HepG2 (cell line): Measurements from ENCODE around the gene PRSS36. TPM values are rescaled to one million over a fixed set of nuclear protein-coding genes. Genes with fewer than 3 reads are reported as not detected.

Source experiments
- ELF3 ChIP-seq: IDR thresholded peaks from 2 replicates; pipeline ENCODE4 v1.6.1; 2016; ENCODE audit warnings: missing genetic modification reagents, missing compliant biosample characterization
- FOXJ3 ChIP-seq: sonication (generic); formaldehyde crosslinking; IDR thresholded peaks from 2 replicates; pipeline ENCODE4 v1.4.0; 2020; ENCODE audit warnings: missing genetic modification reagents, mild to moderate bottlenecking, borderline replicate concordance
- GZF1 ChIP-seq: sonication (generic); formaldehyde crosslinking; IDR thresholded peaks from 2 replicates; pipeline ENCODE4 v1.5.1; 2020; ENCODE audit warnings: mild to moderate bottlenecking, missing genetic modification reagents
- HDAC6 ChIP-seq: fragments of 200-600 bp; sonication (generic); IDR thresholded peaks from 2 replicates; pipeline ENCODE4 v1.7.0; 2017; ENCODE audit warnings: mild to moderate bottlenecking, antibody characterized with exemption, low read length, low read depth
- JUND ChIP-seq: sonication (generic); formaldehyde crosslinking; IDR thresholded peaks from 2 replicates; pipeline ENCODE4 v1.8.0; 2022; ENCODE audit warnings: mild to moderate bottlenecking, missing genetic modification reagents
- KDM5B ChIP-seq: sonication (generic); formaldehyde crosslinking; IDR thresholded peaks from 2 replicates; pipeline ENCODE4 v1.4.0; 2020; ENCODE audit warnings: missing genetic modification reagents, mild to moderate bottlenecking, borderline replicate concordance
- KLF11 ChIP-seq: IDR thresholded peaks from 2 replicates; pipeline ENCODE4 v1.6.1; 2016; ENCODE audit warnings: missing compliant biosample characterization
- KLF15 ChIP-seq: sonication (generic); formaldehyde crosslinking; IDR thresholded peaks from 2 replicates; pipeline ENCODE4 v1.8.1; 2023; ENCODE audit warnings: borderline replicate concordance, mild to moderate bottlenecking, inconsistent platforms, missing genetic modification reagents, mixed read lengths
- NR2F6 ChIP-seq, 2 experiments: IDR thresholded peaks; 2 replicates each; pipeline ENCODE4 v1.6.1; 2016; ENCODE audit warnings: antibody characterized with exemption in 1 of 2, mild to moderate bottlenecking in 1 of 2
- SMAD1 ChIP-seq: sonication (generic); formaldehyde crosslinking; IDR thresholded peaks from 2 replicates; pipeline ENCODE4 v1.4.0; 2020; ENCODE audit warnings: missing genetic modification reagents, low read depth, mild to moderate bottlenecking, borderline replicate concordance
- SMYD3 ChIP-seq: sonication (generic); formaldehyde crosslinking; IDR thresholded peaks from 2 replicates; pipeline ENCODE4 v1.8.1; 2023; ENCODE audit warnings: mild to moderate bottlenecking, missing genetic modification reagents
- SRSF4 ChIP-seq: fragments of 200-400 bp; formaldehyde crosslinking; IDR thresholded peaks from one replicate; pipeline ENCODE4 v1.6.1; 2018; ENCODE audit warnings: mild to moderate bottlenecking, low read depth, low read length, moderate library complexity; ENCODE audit not compliant: poor library complexity, severe bottlenecking
- TGIF2 ChIP-seq: IDR thresholded peaks from 2 replicates; pipeline ENCODE4 v1.6.1; 2016; ENCODE audit warnings: control low read depth, missing compliant biosample characterization
- ZBTB8A ChIP-seq: sonication (generic); formaldehyde crosslinking; IDR thresholded peaks from 2 replicates; pipeline ENCODE4 v1.4.0; 2020; ENCODE audit warnings: mild to moderate bottlenecking, low read depth, missing genetic modification reagents, borderline replicate concordance
- ZFP41 ChIP-seq: sonication (generic); formaldehyde crosslinking; IDR thresholded peaks from 2 replicates; pipeline ENCODE4 v1.4.0; 2020; ENCODE audit warnings: mild to moderate bottlenecking, missing genetic modification reagents, borderline replicate concordance
- ZMYM4 ChIP-seq: sonication (generic); formaldehyde crosslinking; IDR thresholded peaks from 2 replicates; pipeline ENCODE4 v1.8.1; 2023; ENCODE audit warnings: mild to moderate bottlenecking, missing genetic modification reagents
- ZNF205 ChIP-seq: IDR thresholded peaks from 2 replicates; pipeline ENCODE4 v1.6.1; 2018; ENCODE audit warnings: missing biosample characterization, missing genetic modification reagents
- ZNF251 ChIP-seq: sonication (generic); formaldehyde crosslinking; IDR thresholded peaks from 2 replicates; pipeline ENCODE4 v1.9.0; 2021; ENCODE audit warnings: mild to moderate bottlenecking, missing genetic modification reagents
- ZNF264 ChIP-seq: sonication (generic); formaldehyde crosslinking; IDR thresholded peaks from 2 replicates; pipeline ENCODE4 v1.4.0; 2020; ENCODE audit warnings: missing genetic modification reagents
- ZNF333 ChIP-seq: sonication (generic); formaldehyde crosslinking; IDR thresholded peaks from 2 replicates; pipeline ENCODE4 v1.4.0; 2020; ENCODE audit warnings: mild to moderate bottlenecking, missing genetic modification reagents, borderline replicate concordance
- ZNF724P ChIP-seq: sonication (generic); formaldehyde crosslinking; IDR thresholded peaks from 2 replicates; pipeline ENCODE4 v1.8.0; 2022; ENCODE audit warnings: missing genetic modification reagents, borderline replicate concordance
- ZNF746 ChIP-seq: sonication (generic); formaldehyde crosslinking; IDR thresholded peaks from 2 replicates; pipeline ENCODE4 v1.8.0; 2022; ENCODE audit warnings: mild to moderate bottlenecking, missing genetic modification reagents
- polyA plus RNA-seq, 8 experiments: library from polyadenylated mRNA; depleted of rRNA in 3 of 8; stranded (reverse) in 7 of 8; unstranded in 1 of 8; fragments of >200 nt; fragmentation: Illumina TruSeq in 4 of 8; extraction: Trizol in 4 of 8; gene quantifications; 2 replicates each; pipeline versions ENCODE4 v1.2.1 to v1.2.3, GENCODE V29; 2011 to 2016; ENCODE audit warnings: low read depth in 4 of 8, missing spikeins in 1 of 8, mixed read lengths in 1 of 8; ENCODE audit not compliant: insufficient read depth in 1 of 8
- total RNA-seq, 5 experiments: library from RNA; depleted of rRNA; stranded (reverse); fragments of >200 nt; fragmentation: Illumina TruSeq; extraction: Trizol; gene quantifications; 2 replicates each; pipeline ENCODE4 v1.2.3, GENCODE V29; 2016; ENCODE audit warnings: low read depth in 1 of 5
- TF ChIP-seq, protein P1 (sequence below): sonication (generic); formaldehyde crosslinking; IDR thresholded peaks from 2 replicates; pipeline ENCODE4 v1.8.1; 2023; ENCODE audit warnings: missing genetic modification reagents, mild to moderate bottlenecking, borderline replicate concordance
- TF ChIP-seq, protein P2 (sequence below): sonication (generic); formaldehyde crosslinking; IDR thresholded peaks from 2 replicates; pipeline ENCODE4 v1.4.0; 2020; ENCODE audit warnings: mild to moderate bottlenecking, missing genetic modification reagents
- TF ChIP-seq, protein P3 (sequence below): sonication (generic); formaldehyde crosslinking; IDR thresholded peaks from 2 replicates; pipeline ENCODE4 v1.8.0; 2022; ENCODE audit warnings: low read depth, missing genetic modification reagents

The PRSS36 gene
- total and polyA plus RNA-seq, 2 of the 13 experiments (the other 11 are each of a cell fraction or from before 2014, with no cell fraction given): 1.5 to 2.1 TPM

DNA sequence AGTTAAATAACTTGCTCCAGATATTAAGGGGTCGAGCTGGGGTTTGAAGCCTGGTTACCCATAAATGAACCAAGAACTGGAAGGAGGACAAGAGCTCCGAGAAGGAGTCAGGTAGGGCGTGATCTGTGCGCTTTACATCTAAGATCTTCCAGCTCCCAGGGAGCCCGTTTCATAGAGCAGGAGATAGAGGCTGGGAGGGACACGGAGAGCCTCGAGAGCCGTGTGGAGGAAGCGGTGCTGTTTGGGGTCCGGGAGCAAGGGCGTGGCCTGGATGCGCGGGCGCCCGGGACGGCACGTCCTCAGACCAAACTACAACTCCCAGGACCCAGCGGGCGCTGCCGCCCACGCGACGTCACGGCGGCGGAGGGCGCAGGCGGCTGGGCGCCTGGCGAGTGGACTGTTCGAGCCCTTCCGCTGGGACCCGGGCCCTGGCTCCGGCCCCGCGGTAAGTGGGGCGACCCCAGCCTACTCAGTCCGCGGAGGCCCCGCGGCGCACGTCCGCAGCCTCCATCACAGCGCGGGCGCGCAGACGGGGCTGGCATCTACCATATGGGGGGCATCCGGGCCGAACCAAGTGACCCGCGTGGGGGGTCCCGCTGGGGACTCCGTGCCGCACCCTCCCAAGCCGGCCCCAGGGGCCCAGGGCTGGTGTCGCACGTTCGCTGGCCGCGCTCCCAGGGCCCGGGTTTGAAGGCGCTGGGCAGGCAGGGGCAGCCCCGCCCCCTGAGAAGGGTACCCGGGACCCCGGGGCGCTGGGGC is 41.7 kb downstream of the PRSS36 start, which contains the start of gene BCKDK (continued):
- peak; percentile 60; the same call in 1 of the 2 replicates for TF ChIP-seq ZNF333
- peak; percentile 25; the same call in 1 of the 2 replicates for TF ChIP-seq ZNF724P (CRISPR knock-in tag)
- TF ChIP-seq FOXJ3 (CRISPR knock-in tag): no peak
- peak; percentile 48; the same call in 1 of the 2 replicates for TF ChIP-seq SMAD1 (CRISPR knock-in tag)
- TF ChIP-seq ZNF746 (CRISPR knock-in tag): peak; percentile 51
- TF ChIP-seq ZNF264: no peak; the same call in 1 of the 2 replicates
- TF ChIP-seq SMYD3 (CRISPR knock-in tag): 0 out of 2 replicates have a peak, but pooled peaks have one; percentile 16
- TF ChIP-seq NR2F6 (IDR thresholded peaks at IDR 0.05): no peak
- peak; percentile 53; the same call in 1 of the 2 replicates for TF ChIP-seq NR2F6 (CRISPR knock-in tag; IDR thresholded peaks at IDR 0.05)
- TF ChIP-seq ELF3 (CRISPR knock-in tag): peak; percentile 80
- peak; percentile 27; the same call in 1 of the 2 replicates for TF ChIP-seq ZNF205 (CRISPR knock-in tag)
- TF ChIP-seq GZF1 (CRISPR knock-in tag): no peak
- peak; percentile 31; the same call in 1 of the 2 replicates for TF ChIP-seq TGIF2 (CRISPR knock-in tag)
- no peak for TF ChIP-seq SRSF4
- TF ChIP-seq JUND (CRISPR knock-in tag): 0 out of 2 replicates have a peak, but pooled peaks have one; percentile 35
- TF ChIP-seq, protein P1, sequence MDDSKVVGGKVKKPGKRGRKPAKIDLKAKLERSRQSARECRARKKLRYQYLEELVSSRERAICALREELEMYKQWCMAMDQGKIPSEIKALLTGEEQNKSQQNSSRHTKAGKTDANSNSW (CRISPR knock-in tag): no peak
- TF ChIP-seq, protein P2, sequence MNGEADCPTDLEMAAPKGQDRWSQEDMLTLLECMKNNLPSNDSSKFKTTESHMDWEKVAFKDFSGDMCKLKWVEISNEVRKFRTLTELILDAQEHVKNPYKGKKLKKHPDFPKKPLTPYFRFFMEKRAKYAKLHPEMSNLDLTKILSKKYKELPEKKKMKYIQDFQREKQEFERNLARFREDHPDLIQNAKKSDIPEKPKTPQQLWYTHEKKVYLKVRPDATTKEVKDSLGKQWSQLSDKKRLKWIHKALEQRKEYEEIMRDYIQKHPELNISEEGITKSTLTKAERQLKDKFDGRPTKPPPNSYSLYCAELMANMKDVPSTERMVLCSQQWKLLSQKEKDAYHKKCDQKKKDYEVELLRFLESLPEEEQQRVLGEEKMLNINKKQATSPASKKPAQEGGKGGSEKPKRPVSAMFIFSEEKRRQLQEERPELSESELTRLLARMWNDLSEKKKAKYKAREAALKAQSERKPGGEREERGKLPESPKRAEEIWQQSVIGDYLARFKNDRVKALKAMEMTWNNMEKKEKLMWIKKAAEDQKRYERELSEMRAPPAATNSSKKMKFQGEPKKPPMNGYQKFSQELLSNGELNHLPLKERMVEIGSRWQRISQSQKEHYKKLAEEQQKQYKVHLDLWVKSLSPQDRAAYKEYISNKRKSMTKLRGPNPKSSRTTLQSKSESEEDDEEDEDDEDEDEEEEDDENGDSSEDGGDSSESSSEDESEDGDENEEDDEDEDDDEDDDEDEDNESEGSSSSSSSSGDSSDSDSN (CRISPR knock-in tag): peak; percentile 32; the same call in 1 of the 2 replicates
- no peak for TF ChIP-seq ZMYM4 (CRISPR knock-in tag)
- TF ChIP-seq KDM5B (CRISPR knock-in tag): peak; percentile 90
- no peak for TF ChIP-seq KLF11 (CRISPR knock-in tag)
- no peak; the same call in 1 of the 2 replicates for TF ChIP-seq ZFP41 (CRISPR knock-in tag)
- TF ChIP-seq, protein P3, sequence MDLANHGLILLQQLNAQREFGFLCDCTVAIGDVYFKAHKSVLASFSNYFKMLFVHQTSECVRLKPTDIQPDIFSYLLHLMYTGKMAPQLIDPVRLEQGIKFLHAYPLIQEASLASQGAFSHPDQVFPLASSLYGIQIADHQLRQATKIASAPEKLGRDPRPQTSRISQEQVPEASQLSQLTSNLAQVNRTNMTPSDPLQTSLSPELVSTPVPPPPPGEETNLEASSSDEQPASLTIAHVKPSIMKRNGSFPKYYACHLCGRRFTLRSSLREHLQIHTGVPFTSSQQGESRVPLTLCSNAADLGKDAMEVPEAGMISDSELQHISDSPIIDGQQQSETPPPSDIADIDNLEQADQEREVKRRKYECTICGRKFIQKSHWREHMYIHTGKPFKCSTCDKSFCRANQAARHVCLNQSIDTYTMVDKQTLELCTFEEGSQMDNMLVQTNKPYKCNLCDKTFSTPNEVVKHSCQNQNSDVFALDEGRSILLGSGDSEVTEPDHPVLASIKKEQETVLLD (CRISPR knock-in tag): no peak; the same call in 1 of the 2 replicates
- peak; percentile 99 for TF ChIP-seq ZBTB8A (CRISPR knock-in tag)
- no peak for TF ChIP-seq ZNF251 (CRISPR knock-in tag)
- TF ChIP-seq HDAC6: no peak
- TF ChIP-seq KLF15: no peak
